Transverse colon (tissue), 4 donors: ENCODE data around the gene OR13A1.
"Not testable (repeated sequence)": the region's sequence is repeated elsewhere in the genome, so short reads cannot be mapped to it uniquely, and the experiment has no call there.

ENCODE experiments used
- CTCF ChIP-seq, 5 experiments: fragments of 200-600 bp in 3 of 5; fragments of 450-650 bp in 2 of 5; sonication (generic) in 3 of 5; IDR thresholded peaks; 1 replicate in 2 of 5; 2 replicates in 3 of 5; pipeline ENCODE4 v1.5.1; 2016 to 2017; ENCODE audit warnings: antibody characterized with exemption in 5 of 5, inconsistent platforms in 3 of 5, mild to moderate bottlenecking in 2 of 5, moderate library complexity in 1 of 5
- EP300 ChIP-seq: sonication (generic); formaldehyde crosslinking; IDR thresholded peaks from one replicate; pipeline ENCODE4 v1.6.1; 2017; ENCODE audit warnings: antibody characterized with exemption, low read depth
- POLR2A ChIP-seq: fragments of 450-650 bp; IDR thresholded peaks from one replicate; pipeline ENCODE4 v1.6.1; 2016; ENCODE audit warnings: antibody characterized with exemption, mild to moderate bottlenecking, moderate library complexity
- POLR2AphosphoS5 ChIP-seq, 3 donors: sonication (generic); formaldehyde crosslinking; IDR thresholded peaks; one replicate each; pipeline ENCODE4 v1.6.1; 2016; ENCODE audit warnings: antibody characterized with exemption in 3 of 3

- TF ChIP-seq POLR2A; CTCF (IDR thresholded peaks at IDR 0.05); POLR2AphosphoS5 (IDR thresholded peaks at IDR 0.05); EP300: not testable (repeated sequence)
Observed at GRCh38 chr10:45267777-45268176, 47.6 kb downstream of the OR13A1 start.
